Aorta (tissue), 5 donors: ENCODE results near the gene EPRS1. TPM values are rescaled to one million over a fixed set of nuclear protein-coding genes. Genes with fewer than 3 reads are reported as not detected.

ENCODE experiments used
- ATAC-seq: fragments of 200-7000 bp; cut with Tn5 transposase; one replicate; pipeline ENCODE4 v1.9.1; 2022; ENCODE audit warnings: moderate library complexity; ENCODE audit not compliant: low FRiP score
- DNase-seq, 2 donors: peaks; one replicate each; pipeline ENCODE4 v3.0.0-alpha.2; 2020
- H3K27ac ChIP-seq, 2 donors: one replicate each; pipeline ENCODE4 v1.5.1; 2013; ENCODE audit warnings: low read length in 2 of 2, mild to moderate bottlenecking in 2 of 2, moderate library complexity in 2 of 2, control low read depth in 1 of 2, inconsistent platforms in 1 of 2, low read depth in 1 of 2
- H3K27me3 ChIP-seq, 2 donors: one replicate each; pipeline ENCODE4 v1.6.1; 2013; ENCODE audit warnings: control low read depth in 1 of 2, low read length in 1 of 2, mild to moderate bottlenecking in 1 of 2, moderate library complexity in 1 of 2; ENCODE audit not compliant: insufficient read depth in 2 of 2, control insufficient read depth in 1 of 2
- H3K36me3 ChIP-seq, 2 donors: one replicate each; pipeline ENCODE4 v1.6.1; 2013; ENCODE audit warnings: control low read depth in 1 of 2, low read length in 1 of 2, mild to moderate bottlenecking in 1 of 2; ENCODE audit not compliant: insufficient read depth in 2 of 2, control insufficient read depth in 1 of 2
- H3K4me1 ChIP-seq, 2 donors: one replicate each; pipeline ENCODE4 v1.6.1; 2013; ENCODE audit warnings: low read length in 2 of 2, control low read depth in 1 of 2, mild to moderate bottlenecking in 1 of 2, moderate library complexity in 1 of 2; ENCODE audit not compliant: insufficient read depth in 2 of 2, control insufficient read depth in 1 of 2
- H3K4me3 ChIP-seq, 2 donors: one replicate each; pipeline ENCODE4 v1.5.1; 2013; ENCODE audit warnings: low read length in 2 of 2, control low read depth in 1 of 2, mild to moderate bottlenecking in 1 of 2
- H3K9me3 ChIP-seq: one replicate; pipeline ENCODE4 v1.6.1; 2013; ENCODE audit warnings: mild to moderate bottlenecking, low read length; ENCODE audit not compliant: control insufficient read depth
- WGBS, 2 donors: extraction: QIAGEN DNeasy Blood & Tissue Kit; methylation state at CpG; one replicate each; pipeline ENCODE4 v1.1.7; 2013; 5-methylcytosine and 5-hydroxymethylcytosine counted together
- intact Hi-C, 2 donors: fragments of 100-400 bp; cut with DNase I; formaldehyde crosslinking; loops; one replicate each; pipeline versions ENCODE4 v1.14.2 to v1.15.0; 2022
- polyA plus RNA-seq, 2 donors: library from polyadenylated mRNA; stranded (reverse); fragments of 200-250 nt; gene quantifications; one replicate each; pipeline ENCODE4 v1.2.3, GENCODE V29; 2013
- total RNA-seq, 2 donors: library from RNA; stranded (reverse); fragmentation: NEBNext Ultra II Directional; extraction: Animal tissue kit (Norgen Biotek cat#: 25700); gene quantifications; one replicate each; pipeline ENCODE4 v1.2.1, GENCODE V29; 2021
- donor health status: healthy with polysubstance abuse.
- donor health status: Bipolar disorder and iron deficiency.
- donor health status: DM: no; HTN: no; CAD: no.
- donor health status: DM: no; HTN: no; CAD: no.
- donor health status: DM: yes; HTN: yes; CAD: no.

The EPRS1 gene
- total and polyA plus RNA-seq, 4 donors: 26.4 to 69.3 (median 52.9) TPM

- peak overlapping the region; percentile 57 to 96 for H3K27ac ChIP-seq
- no peaks in the 10 kb centered on the region for H3K27me3 ChIP-seq
- H3K9me3 ChIP-seq: no peaks in the 10 kb centered on the region
- ATAC-seq (no peak), DNase-seq (no peak)
- no peak overlapping the region for H3K4me3 ChIP-seq
- H3K36me3 ChIP-seq: peaks cover 0 to 2% of the 10 kb centered on the region in 2 donors
- H3K4me1 ChIP-seq: no peaks in the 10 kb centered on the region
- intact Hi-C loops: no loop called here
- 7 to 9% methylated on average over 3 of the region's 3 CpGs for WGBS, 2 donors
Measured at GRCh38 chr1:220012259-220012658, 34.0 kb downstream of the EPRS1 start.

- no peak for DNase-seq
- Histone ChIP-seq H3K9me3 (no peaks in the 10 kb centered on the region), H3K27ac (peak overlapping the region in 1 of 2 donors; percentile 96), H3K4me3 (no peak overlapping the region), H3K4me1 (no peaks in the 10 kb centered on the region), H3K27me3 (no peaks in the 10 kb centered on the region), H3K36me3 (peaks cover 0 to 2% of the 10 kb centered on the region in 2 donors)
- intact Hi-C loops: no loop called here
- ATAC-seq: no peak
Measured at GRCh38 chr1:220011620-220012019, 34.7 kb downstream of the EPRS1 start.

- Histone ChIP-seq H3K27ac (no peak overlapping the region), H3K4me1 (no peaks in the 10 kb centered on the region), H3K9me3 (no peaks in the 10 kb centered on the region), H3K36me3 (peaks cover 0 to 2% of the 10 kb centered on the region in 2 donors), H3K4me3 (no peak overlapping the region), H3K27me3 (no peaks in the 10 kb centered on the region)
- intact Hi-C loops: no loop called here
- ATAC-seq (no peak), DNase-seq (no peak)
- WGBS, 2 donors: 89 to 92% methylated on average over 3 of the region's 3 CpGs
Measured at GRCh38 chr1:220007438-220007837, 38.9 kb downstream of the EPRS1 start.

- intact Hi-C loops: no loop called here
- WGBS, 2 donors: 80 to 87% methylated on average over 5 of the region's 5 CpGs
- H3K4me3 ChIP-seq: no peak overlapping the region
- ATAC-seq (no peak), DNase-seq (no peak)
- H3K4me1 ChIP-seq: peaks cover 0 to 3% of the 10 kb centered on the region in 2 donors
- no peaks in the 10 kb centered on the region for H3K27me3 ChIP-seq
- H3K9me3 ChIP-seq: no peaks in the 10 kb centered on the region
- H3K27ac ChIP-seq: no peak overlapping the region
- peaks cover 0 to 2% of the 10 kb centered on the region in 2 donors for H3K36me3 ChIP-seq
Measured at GRCh38 chr1:220005489-220005888, 40.8 kb downstream of the EPRS1 start.

- Histone ChIP-seq H3K27me3 (no peaks in the 10 kb centered on the region), H3K9me3 (no peaks in the 10 kb centered on the region), H3K36me3 (no peaks in the 10 kb centered on the region), H3K27ac (no peak overlapping the region), H3K4me3 (no peak overlapping the region), H3K4me1 (peaks cover 0 to 3% of the 10 kb centered on the region in 2 donors)
- WGBS, 2 donors: 97% methylated on average over 6 of the region's 6 CpGs
- intact Hi-C loops: no loop called here
- ATAC-seq (no peak), DNase-seq (no peak)
Measured at GRCh38 chr1:220003610-220004299, 42.5 kb downstream of the EPRS1 start.

- Histone ChIP-seq H3K36me3 (no peaks in the 10 kb centered on the region), H3K4me3 (no peak overlapping the region), H3K9me3 (no peaks in the 10 kb centered on the region), H3K27me3 (no peaks in the 10 kb centered on the region), H3K4me1 (peaks cover 0 to 3% of the 10 kb centered on the region in 2 donors), H3K27ac (no peak overlapping the region)
- intact Hi-C loops: no loop called here
- ATAC-seq: no peak
- WGBS, 2 donors: 91 to 94% methylated on average over 1 of the region's 1 CpG
- DNase-seq: no peak
Measured at GRCh38 chr1:220003015-220003414, 43.3 kb downstream of the EPRS1 start.

- Histone ChIP-seq H3K27me3 (no peaks in the 10 kb centered on the region), H3K4me3 (no peak overlapping the region), H3K4me1 (peaks cover 0 to 3% of the 10 kb centered on the region in 2 donors), H3K36me3 (peaks cover 0 to 3% of the 10 kb centered on the region in 2 donors), H3K27ac (peak overlapping the region; percentile 22 to 86), H3K9me3 (no peaks in the 10 kb centered on the region)
- DNase-seq (no peak), ATAC-seq (no peak)
- intact Hi-C loops: no loop called here
- 1 to 4% methylated on average over 4 of the region's 4 CpGs for WGBS, 2 donors
Measured at GRCh38 chr1:220001095-220001501, 45.2 kb downstream of the EPRS1 start.

GRCh38 chr1:219999821-220000220, 46.5 kb downstream of the EPRS1 start:
- DNase-seq (no peak), ATAC-seq (no peak)
- H3K36me3 ChIP-seq: peaks cover 0 to 3% of the 10 kb centered on the region in 2 donors
- H3K27ac ChIP-seq: no peak overlapping the region
- H3K4me3 ChIP-seq: no peak overlapping the region
- intact Hi-C loops: loop anchor here in 1 of 2 donors (10.0 kb wide), 1 partner anchor 795 kb away; no protein-coding TSS in a partner anchor
- 14 to 16% methylated on average over 4 of the region's 4 CpGs for WGBS, 2 donors
- no peaks in the 10 kb centered on the region for H3K9me3 ChIP-seq
- no peaks in the 10 kb centered on the region for H3K27me3 ChIP-seq
- H3K4me1 ChIP-seq: peaks cover 0 to 3% of the 10 kb centered on the region in 2 donors
